Stimulated activated CD4-positive, alpha-beta T cell treated with anti-CD3 and anti-CD28 coated beads, Interleukin-1b, Interleukin-23, amount 100 ng/mL, for 24 hours (primary cell): ENCODE results near the gene PKD1L1.
"Not testable (repeated sequence)": the region's sequence is repeated elsewhere in the genome, so short reads cannot be mapped to it uniquely, and the experiment has no call there.

Experiments
- DNase-seq, 4 experiments: peaks; one replicate each; pipeline ENCODE4 v3.0.0-alpha.2; 2020; ENCODE audit warnings: low read depth in 4 of 4, low spot score in 1 of 4

The PKD1L1 gene

DNA sequence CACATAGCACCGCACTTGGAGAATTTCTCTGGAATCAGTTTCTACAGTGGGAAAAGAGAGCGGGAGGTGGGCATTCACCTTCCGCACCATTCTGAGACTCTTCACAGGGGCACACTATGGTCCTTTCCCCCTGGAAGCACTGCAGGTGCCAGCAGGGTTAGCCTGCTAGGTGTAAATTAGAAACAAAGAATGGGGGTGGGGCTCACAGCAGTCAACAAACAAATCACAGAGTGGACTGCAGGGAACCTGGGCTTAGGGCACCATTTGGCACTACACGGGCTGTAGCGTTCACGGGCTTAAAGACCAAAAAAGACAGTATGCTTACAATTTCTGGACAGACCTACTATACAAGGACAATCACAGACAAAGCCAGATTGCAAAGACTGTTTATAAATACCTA is 8.0 kb upstream of the PKD1L1 start:
- DNase-seq = no peak

DNA sequence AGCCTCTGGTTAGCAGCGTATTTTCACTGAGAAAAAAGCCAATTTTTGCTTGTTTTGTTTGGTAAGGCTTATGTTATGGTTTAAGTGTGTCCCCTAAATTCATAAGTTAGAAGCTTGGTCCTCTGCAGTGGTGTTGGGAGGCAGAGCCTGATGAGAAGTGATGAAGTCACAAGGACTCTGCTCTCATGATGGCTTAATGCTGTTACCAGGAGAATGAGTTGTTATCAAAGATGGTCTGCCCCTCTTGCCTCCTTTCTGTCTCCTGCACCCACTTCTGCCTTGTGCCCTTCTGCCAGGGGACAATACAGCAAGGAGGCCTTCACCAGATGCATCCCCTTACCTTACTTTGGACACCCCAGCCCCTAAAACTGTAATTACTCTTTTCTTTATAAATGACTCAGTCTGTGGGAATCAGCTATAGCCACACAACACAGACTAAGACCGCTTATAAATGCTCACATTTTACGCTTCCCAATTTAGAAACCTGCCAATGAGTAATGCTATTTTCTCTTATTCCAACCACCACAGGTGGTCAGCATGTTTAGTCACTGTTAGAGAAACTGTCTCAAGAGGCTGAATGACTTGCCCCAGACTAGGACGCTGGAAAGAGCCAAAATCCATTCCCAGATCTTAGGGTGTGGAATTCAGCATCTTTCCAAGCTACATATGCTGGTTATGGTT is 6.1 kb upstream of the PKD1L1 start:
- DNase-seq = no peak

DNA sequence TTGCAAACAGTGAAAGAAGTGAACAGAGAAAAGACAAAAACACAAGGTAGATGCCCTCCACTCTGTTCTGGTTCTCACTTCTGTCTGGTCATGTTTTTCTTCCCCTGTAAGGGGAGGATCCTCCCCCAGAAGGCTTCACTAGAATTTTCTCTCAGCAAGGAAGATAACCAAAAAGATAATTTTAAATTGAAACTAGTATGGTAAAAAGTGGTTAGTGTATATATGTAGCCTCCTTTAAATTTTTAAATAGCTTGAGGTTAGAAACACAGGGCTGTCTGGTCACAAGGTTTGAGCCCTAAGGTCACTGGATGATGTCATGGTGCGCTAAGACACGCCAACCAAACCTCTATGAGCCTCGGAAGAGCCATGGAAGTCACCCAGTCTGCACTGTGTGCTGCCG is 5.6 kb upstream of the PKD1L1 start:
- DNase-seq = no peak

DNA sequence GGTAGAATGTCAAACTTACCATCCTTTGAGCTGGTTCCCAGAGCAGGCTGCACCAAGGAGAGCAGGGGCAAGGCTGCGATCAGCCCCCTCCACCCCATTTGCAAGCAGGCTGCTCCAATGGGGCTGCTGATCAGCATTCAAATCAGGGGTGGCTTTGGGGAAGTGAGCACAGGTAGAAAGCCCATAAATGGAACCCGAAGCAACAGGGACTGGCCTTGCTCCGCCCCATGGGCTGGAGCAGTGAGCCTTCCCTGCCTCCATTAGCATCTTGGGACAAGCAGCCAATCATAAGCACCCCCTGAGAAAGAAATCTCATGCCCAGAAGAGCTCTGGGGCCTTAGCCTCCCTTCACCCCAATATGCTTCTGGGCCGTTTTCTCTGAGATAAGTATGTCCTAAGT is 4.0 kb upstream of the PKD1L1 start:
- DNase-seq = no peak

DNA sequence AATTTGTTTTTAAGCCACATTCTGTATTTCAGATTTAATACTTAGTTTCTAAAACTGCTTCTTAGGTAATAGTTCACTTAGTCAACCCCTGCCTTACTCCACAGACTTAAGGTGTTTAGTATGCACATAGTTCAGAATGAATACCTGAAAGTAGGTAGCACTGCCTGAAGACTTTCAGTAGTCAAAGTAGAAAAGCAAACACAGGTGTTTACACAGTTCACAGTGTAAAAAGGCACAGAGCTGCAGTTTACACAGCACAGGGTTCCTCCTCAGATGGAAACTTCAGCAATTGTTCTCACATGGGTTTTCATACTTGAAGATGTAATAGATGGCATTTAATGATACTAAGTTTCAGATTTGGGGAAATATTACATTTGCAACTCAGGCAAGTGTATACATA is 3.1 kb upstream of the PKD1L1 start:
- no peak for DNase-seq

DNA sequence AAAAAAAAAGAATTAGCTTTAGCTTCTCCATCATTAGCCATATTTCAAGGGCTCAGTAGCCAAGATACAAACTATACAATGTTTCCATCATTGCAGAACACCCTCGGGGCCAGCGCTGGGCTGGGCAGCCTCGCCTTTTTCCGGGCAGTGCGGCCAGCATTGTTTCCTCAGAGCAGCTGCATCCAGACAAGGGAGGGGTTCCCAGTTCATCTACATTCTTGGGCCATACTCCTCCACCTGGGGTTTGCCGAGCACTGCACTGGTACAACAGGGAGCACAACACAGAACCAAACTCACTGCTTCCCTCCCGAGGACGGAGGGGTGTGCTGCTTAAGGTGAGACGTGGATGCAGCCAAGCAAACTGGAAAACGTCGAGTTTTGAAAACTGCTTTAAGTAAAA is 2.4 kb upstream of the PKD1L1 start:
- DNase-seq = no peak

DNA sequence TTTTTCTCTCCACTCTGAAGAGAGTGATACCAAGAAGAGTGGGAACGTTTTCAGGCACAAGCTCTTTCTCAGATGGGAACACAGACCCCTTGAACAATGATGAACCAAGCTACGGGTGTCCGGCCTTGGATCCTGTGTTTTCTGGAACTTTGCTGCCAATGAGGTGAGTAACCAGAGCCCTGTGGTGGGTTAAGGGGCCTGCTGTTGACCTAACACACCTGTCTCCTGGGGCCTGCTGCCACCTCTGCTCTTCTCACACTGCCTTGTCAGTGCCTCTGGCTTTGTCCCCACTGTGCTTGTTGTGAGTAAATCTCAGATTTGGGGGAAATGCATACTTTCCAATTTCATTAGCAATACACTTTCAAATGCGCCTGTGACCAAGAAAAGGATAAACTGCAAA is 1.4 kb upstream of the PKD1L1 start:
- no peak for DNase-seq

DNA sequence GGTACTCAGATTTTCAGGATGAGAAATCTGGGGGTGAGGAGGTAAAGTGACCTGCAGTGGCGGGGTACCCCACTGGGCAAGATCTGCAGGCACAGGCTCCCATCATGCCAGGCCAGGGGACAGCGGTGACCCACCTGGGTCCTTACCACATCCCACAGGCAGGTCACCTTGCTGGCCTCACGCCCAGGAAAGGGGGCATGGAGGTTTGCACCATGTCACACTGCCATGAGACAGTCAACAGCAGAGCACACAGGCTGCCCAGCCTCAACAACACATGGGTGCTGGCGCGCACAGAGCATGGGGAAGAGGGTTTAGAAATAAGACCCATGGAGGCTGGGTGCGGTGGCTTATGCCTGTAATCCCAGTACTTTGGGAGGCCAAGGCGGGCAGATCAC is 914 bp downstream of the PKD1L1 start:
- DNase-seq = no peak

DNA sequence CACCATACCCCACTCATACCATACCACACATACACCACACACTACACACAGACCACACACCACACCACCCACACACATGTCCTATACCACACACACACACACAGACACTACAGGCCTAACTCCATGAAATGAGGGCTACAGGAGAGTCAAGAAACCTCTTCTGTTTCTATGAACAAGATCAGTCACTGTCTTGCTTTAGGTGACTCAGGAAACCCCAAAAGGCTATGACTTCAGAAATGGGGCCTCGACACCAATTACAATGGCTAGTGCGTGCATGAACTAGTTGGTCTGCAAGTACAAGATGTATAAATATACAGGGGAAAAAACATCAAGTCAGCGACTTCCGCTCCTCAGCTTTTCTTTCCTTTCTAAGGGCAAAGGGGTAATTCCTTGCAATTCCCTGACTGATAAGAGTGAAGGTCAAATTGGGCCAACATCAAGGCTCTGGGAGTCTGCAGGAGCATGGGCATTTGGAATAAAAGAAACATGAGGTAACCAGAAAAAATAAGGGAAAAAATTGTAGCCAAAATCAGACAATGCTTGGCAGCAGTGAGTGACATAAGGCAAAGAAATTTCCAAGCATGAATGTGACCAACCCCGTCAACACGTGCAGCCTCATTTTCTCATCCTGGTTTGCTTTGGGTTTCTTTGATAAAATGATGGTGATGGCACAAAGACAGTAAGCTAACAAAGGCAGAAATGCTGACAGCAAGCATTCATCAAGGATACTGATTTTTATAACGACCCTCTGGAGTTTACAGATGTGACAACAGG is 1.5 kb downstream of the PKD1L1 start:
- no peak for DNase-seq

DNA sequence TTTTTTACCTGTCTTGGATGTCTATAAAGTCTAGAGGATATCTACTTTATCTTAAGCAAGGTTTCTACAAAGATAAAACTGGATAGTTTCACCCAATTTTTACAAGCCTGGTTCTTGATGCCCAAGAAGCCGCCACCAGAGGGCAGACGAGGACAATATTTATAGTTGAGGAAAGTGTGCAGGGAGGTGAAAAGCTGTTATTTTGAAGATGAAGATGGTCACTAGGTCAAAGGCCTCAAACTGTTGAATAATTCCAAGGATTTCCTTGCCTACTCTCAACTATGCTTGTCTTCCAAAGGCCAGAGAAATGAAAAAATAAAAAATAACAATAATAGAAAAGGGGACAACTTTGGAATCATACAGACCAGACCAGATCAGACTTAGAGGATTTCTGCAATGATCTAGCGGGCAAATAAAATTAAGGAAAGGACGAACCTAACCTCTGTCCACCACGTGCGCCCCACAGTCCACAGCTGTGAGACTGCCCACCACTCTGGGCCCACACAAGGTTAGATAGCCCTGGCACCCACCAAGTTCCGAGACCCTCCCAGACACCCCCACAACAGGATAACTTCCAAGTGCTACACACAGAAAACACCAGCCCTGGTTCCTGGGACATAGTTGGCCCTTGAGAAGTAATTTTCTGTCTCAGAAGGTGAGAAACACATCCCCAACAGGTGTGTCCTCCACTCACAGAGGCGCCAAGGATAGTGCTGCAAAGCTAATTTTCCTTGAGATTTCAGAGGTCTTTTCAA is 2.8 kb downstream of the PKD1L1 start:
- peak; percentile 58 to 69 (median 66) for DNase-seq

DNA sequence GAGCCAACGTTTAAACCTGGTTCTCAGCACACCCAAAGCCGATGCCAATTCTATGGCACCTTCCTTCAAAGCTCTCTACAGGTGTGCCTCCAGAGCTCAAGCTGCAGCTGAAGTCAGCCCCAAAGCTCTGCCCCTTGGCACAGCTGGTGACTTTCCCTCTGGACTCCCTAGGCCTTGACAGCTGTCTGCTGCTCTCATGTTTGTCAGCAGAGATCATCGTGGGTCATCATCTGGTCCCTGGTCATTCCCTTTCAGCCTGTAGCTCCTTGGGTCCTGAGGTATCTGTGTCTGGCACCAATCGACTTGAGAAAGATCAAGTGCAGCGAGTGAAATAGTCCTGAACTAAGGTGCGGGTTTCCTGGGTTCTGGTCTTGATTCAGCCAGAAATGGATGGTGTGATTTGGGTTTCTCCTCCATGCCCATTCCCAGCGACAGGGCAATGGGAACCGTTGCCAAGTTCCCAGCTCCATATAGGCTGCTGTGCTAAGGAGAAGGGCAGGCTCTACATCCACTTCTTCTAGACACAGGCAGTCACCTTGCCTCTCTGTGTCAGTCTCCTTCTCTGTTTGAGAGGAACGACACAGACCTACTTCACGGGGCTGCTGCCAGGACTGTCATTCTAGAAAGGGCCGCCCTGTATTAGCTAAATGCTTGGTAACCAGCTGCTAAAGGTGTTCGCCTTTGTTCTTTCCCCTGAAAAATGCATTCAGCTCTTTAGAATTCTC is 3.6 kb downstream of the PKD1L1 start:
- no peak for DNase-seq

DNA sequence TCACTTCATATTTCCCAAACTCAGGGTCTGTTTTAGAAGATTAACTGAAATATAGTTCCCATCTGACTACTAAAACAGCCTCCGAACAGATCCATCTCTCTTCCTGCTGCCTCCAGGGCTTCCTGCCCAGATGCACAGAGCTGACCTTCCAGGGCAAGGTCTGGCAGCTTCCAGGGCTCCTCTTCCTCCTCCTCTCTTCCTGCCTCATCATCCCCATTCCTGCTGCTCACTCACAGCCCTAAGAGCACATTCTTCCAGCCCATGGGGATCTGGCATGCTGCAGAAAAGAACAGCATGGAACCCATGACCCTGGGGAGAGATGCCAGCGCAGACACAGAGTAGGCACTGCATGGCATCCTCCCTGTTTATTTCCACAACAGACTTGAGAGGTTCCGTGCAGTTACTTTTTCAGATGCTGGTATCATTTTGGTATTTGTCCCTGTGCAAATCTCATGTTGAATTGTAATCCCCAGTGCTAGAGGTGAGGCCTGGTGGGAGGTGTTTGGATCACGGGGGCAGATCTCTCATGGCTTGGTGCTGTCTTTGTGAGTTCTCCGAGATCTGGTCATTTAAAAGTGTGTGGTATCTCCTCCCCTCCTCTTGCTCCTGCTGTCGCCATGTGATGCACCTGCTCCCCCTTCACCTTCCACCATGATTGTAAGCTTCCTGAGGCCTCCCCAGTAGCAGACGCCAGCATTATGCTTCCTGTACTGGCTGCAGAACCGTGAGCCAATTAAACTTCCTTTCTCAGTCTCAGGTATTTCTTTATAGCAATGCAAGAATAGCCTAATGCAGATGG is 4.4 kb downstream of the PKD1L1 start:
- no peak for DNase-seq

DNA sequence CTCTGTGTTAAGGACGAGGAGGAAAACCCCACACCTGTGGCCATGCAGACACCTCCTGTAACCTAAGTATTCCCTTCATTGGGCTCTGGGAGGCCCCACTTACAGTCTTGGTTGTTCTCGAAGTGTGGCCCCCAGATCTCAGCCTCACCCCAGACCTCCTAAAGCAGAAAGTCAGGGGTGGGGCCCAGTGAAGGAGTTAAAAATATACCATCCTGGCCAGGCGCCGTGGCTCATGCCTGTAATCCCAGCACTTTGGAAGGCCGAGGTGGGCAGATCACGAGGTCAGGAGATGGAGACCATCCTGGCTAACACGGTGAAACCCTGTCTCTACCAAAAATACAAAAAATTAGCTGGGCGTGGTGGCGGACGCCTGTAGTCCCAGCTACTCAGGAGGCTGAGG is 5.6 kb downstream of the PKD1L1 start:
- DNase-seq = not testable (repeated sequence)

DNA sequence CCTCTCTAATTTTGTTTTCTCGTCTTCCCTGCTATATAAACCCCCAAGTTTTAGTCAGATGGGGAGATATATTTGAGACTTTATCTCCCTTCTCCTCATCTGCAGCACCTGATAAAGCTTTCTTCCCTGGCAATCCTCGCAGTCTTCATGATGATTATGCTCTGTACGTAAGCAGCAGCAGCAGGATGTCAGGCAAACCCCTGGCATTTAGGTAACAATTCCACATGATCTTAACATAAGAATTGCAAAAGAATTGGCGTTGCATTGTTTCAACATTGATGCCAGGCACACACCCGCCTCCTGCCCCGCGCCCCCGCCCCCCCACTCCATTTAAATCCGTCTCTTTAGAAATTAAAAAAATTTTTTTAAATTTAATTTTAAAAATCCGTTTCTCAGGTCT is 6.1 kb downstream of the PKD1L1 start:
- no peak for DNase-seq

DNA sequence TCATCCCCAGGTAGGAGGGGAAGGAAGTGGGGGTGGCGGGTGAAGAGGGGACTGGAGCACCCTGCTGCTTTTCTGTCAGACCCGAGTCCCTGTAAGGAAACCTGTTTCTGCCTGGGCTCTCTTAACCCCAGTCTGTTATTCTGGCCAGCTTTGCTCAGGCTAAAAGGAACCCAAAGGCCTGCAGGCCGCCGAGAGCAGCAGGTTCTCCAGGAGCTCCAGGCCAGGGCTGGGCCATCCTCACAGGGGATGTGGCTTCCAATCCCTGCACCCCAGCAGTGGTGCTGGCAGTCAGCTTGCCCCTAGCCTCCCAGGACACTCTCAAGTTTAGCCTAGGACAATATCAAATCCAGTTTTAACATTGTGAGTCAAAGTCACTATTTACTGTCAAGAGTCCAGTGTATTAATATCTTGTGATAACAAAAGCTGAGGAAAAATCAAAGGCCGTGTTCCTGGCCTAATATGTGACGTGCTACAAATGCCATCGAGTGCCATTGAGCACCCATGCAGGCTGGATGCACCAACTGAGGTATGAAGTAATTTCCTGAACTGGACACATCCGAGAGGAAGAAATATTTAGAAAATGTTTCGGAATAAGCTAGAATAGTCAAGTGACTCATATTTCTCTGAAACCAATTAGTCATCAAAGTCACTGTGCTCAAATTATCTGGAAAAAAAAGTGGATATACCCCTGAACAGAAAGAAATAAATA is 7.0 kb downstream of the PKD1L1 start:
- DNase-seq = no peak

DNA sequence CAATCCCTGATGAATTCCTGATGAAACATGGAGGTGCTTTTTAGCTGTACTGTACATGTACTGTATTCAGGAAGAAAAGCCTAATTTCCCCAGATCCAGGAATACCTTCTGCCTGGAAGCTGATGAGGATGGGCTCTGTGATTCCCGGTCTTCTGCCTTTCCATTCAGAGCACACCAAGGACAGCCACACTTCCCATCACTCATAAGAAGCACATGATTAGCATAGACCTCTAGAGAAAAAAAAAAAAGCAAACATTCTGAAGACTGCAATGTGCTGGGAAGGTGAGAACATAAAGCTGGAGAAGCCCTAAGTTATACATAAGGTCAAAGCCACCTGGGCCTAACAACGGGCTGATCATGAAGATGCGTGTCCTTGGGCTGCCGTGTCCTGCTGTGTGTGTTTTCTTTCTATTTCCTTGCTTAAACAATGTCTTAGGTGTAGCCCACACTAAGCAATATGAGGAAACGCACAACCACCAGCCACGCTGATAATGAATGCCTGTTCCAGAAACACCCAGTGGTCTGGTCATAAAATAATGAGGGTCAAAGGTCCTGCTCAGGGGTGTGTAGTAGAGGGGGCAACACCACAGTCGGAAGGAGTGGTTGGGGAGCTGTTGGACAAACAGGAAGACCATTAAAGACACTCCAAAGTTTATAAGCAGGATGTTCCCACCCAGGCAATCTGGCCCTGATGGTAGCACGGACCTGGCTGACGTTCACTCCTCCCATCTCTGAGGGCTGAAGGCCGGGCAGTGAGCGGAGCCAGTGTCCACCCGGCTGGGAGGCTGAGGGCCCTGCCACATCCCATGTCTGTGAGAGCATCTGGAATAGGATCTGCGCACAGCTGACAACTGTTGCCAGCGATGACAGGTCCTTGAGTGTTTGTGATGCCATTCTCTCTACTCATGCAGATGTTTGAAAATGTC is 7.9 kb downstream of the PKD1L1 start:
- DNase-seq = no peak

DNA sequence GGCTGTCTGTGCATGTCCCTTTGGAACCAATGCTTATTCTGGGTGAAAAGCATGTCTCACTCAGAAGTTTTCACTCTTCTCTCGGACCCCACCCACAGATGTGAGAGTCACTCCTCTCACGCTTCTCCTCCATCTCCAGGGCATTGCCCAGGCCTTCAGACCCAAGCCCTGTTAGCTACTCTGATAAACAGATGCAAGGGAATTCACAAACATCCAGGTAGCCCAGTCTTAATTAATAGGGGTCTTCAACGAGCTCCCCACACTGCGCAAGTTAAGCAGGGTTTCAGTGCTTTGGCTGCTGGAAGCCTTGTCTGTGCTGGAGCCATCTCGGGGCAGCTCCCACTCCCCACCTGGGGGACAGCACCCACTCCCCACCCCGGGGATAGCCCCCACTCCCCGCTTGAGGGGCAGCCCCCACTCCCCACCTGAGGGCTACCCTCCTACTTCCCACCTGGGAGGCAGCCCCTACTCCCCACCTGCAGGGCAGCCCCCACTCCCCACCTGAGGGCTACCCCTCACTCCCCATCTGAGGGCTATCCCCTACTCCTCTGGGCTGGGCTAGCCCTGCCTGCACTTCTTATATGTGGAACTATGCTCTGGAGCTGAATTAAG is 8.7 kb downstream of the PKD1L1 start:
- no peak for DNase-seq

DNA sequence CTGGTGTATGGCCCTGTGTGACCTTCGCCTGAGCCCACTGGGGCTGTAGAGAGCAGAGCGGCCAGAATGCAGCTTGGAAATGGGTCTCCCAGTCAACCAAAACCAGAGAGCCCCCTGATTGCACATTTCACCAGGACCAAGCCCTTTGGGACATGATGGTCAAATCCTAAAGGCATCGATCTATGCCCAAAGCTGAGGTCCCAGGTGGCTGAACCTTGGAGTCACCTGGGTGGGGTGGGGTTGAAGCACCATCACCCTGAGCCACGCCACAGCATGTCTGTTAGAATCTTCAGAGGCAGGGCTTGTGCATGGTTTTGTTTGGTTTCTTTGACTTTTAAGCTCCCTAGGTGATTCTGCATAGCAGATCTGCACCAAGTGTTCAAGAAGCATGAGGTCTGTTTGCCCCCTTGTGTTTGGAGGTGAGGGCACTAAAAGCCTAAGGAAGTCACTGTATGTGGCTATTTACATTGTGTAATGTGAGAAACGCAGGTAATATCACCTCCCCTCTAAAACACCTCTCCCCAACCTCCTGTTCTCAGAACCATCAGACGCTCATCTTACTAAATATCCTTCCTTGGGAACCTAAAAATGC is 9.6 kb downstream of the PKD1L1 start:
- no peak for DNase-seq
